ENCODE results near the gene RREB1.

GRCh38 chr6:7150381-7151064 is 42.8 kb downstream of the RREB1 start:
- no peak for TF ChIP-seq CTCF (conservative IDR thresholded peaks at IDR 0.05)
- no peak for TF ChIP-seq ZFX (IDR thresholded peaks at IDR 0.05)
